ENCODE results near the gene PNPLA8.

The PNPLA8 gene

GRCh38 chr7:108441392-108441955 is 84.5 kb downstream of the PNPLA8 start:
- TF ChIP-seq, protein P1, sequence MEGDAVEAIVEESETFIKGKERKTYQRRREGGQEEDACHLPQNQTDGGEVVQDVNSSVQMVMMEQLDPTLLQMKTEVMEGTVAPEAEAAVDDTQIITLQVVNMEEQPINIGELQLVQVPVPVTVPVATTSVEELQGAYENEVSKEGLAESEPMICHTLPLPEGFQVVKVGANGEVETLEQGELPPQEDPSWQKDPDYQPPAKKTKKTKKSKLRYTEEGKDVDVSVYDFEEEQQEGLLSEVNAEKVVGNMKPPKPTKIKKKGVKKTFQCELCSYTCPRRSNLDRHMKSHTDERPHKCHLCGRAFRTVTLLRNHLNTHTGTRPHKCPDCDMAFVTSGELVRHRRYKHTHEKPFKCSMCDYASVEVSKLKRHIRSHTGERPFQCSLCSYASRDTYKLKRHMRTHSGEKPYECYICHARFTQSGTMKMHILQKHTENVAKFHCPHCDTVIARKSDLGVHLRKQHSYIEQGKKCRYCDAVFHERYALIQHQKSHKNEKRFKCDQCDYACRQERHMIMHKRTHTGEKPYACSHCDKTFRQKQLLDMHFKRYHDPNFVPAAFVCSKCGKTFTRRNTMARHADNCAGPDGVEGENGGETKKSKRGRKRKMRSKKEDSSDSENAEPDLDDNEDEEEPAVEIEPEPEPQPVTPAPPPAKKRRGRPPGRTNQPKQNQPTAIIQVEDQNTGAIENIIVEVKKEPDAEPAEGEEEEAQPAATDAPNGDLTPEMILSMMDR (IDR thresholded peaks at IDR 0.05; ENCODE audit: extremely low read depth, missing control alignments) = no peak
- DNase-seq (ENCODE audit: low spot score) = no peak

DNA sequence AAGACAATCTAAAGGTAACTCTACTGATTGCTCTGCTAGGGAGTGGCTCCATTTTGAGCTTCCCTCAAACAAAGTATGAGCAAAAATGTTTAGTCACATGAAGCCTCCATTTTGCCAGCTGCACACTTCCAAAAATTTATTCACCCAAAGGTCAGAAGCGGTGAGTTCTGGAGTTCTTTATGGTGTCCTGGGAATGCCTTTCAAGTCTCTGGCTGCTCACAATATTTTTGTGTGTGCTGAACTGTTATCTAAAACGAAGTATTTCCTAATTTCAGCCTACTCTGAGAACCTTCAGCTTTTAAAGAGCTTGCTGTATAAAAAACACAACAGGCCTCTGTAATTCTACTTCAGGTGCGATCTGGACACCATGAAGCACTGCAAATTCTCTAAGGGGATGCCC is 85.3 kb downstream of the PNPLA8 start:
- TF ChIP-seq, protein P1 (IDR thresholded peaks at IDR 0.05; ENCODE audit: extremely low read depth, missing control alignments) = no peak
- no peak for DNase-seq (ENCODE audit: low spot score)

- no peak for DNase-seq (ENCODE audit: low spot score)
- TF ChIP-seq, protein P1 (IDR thresholded peaks at IDR 0.05; ENCODE audit: extremely low read depth, missing control alignments) = no peak
Measured at GRCh38 chr7:108436906-108437305, 89.0 kb downstream of the PNPLA8 start.

DNA sequence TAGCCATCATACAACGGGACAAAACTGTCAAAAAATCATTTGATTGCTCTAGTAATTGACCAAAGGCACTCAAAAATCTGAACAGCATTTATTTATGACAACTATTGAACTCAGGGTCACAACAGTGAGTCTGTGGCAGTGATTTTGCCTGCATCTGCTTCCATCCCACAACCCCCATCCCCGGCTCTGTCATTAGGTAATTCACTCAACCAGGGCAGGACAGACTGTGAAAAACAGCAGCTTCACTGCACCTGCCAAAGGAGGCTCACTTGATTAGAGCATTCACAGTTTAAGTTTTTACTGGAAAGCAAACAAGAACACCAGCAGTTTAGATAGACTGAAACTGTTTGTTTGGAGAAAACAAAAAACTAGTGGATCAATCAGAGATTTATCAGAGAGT is 91.9 kb downstream of the PNPLA8 start:
- TF ChIP-seq, protein P1 (IDR thresholded peaks at IDR 0.05; ENCODE audit: extremely low read depth, missing control alignments) = no peak
- DNase-seq (ENCODE audit: low spot score) = no peak

GRCh38 chr7:108431099-108431498 is 94.8 kb downstream of the PNPLA8 start:
- DNase-seq (ENCODE audit: low spot score) = no peak
- TF ChIP-seq, protein P1 (IDR thresholded peaks at IDR 0.05; ENCODE audit: extremely low read depth, missing control alignments) = no peak

DNA sequence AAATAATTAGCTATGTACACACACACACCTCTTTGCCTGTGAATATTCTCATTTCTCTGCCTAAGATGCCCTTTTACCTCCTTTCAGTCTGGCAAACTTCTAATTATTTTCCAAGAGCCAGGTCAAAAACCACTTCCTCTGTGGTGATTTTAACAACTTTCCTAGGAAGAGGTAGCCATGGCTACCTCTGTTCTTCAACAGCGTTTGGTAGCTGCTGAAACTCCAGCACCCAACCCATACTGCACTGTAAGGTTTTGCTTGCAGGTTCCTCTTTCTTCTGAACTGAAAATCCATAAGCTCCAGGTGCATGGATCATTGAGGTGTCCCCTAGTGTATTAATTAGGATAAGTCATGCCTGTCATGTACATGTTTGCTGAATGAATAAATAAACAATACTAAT is 95.3 kb downstream of the PNPLA8 start:
- DNase-seq (ENCODE audit: low spot score) = no peak
- TF ChIP-seq, protein P1 (IDR thresholded peaks at IDR 0.05; ENCODE audit: extremely low read depth, missing control alignments) = no peak

GRCh38 chr7:108427766-108428165 is 98.2 kb downstream of the PNPLA8 start:
- TF ChIP-seq, protein P1 (IDR thresholded peaks at IDR 0.05; ENCODE audit: extremely low read depth, missing control alignments) = no peak
- no peak for DNase-seq (ENCODE audit: low spot score)

Data from GM20000 (cell line).